Coronary artery (tissue), 2 donors: ENCODE results near the gene RPLP1.

Experiments
- DNase-seq: peaks from one replicate; pipeline ENCODE4 v3.0.0-alpha.2; 2017; ENCODE audit warnings: low spot score
- H3K27ac ChIP-seq, 2 donors: fragments of 200-600 bp; sonication (generic); one replicate each; pipeline ENCODE4 v1.5.1; 2016 to 2019
- H3K4me3 ChIP-seq: fragments of 200-600 bp; sonication (generic); 2 replicates; pipeline ENCODE4 v1.5.1; 2016; ENCODE audit warnings: mild to moderate bottlenecking, moderate library complexity
- CTCF ChIP-seq: fragments of 200-600 bp; sonication (generic); IDR thresholded peaks from one replicate; pipeline ENCODE4 v1.5.1; 2019; ENCODE audit warnings: antibody characterized with exemption

The RPLP1 gene

DNA sequence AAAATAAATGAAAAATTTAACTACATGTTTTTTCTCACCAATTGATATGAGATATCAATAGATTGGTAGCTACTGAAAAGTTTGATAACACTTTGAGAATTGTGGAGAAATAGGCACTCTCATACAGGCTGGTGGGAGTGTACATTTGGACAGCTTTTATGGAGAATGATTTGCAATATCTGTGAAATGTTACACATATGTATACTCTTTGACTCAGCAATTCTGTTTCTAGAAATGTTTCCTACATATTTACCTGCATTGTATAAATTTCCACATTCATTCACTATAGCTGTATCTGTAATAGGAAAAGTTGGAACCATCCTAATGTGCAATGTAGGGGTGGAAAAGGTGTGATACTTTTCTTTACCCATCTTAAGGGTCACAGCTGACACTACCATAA is 40.3 kb upstream of the RPLP1 start:
- TF ChIP-seq CTCF: no peak
- H3K4me3 ChIP-seq: peak overlapping the region; percentile 88
- DNase-seq: no peak
- no peak overlapping the region for H3K27ac ChIP-seq

GRCh38 chr15:69412701-69413100 is 39.9 kb upstream of the RPLP1 start:
- Histone ChIP-seq H3K27ac (no peak overlapping the region), H3K4me3 (peak overlapping the region; percentile 88)
- no peak for DNase-seq
- TF ChIP-seq CTCF: no peak

- peak; percentile 91 for DNase-seq
- no peak for TF ChIP-seq CTCF
- Histone ChIP-seq H3K27ac (peak within 1 kb of the TSS; percentile 92), H3K4me3 (peak within 1 kb of the TSS; percentile 88)
Measured at GRCh38 chr15:69413822-69414700, 38.6 kb upstream of the RPLP1 start, which contains the start of gene KIF23. TSS of gene KIF23 (plus strand) at chr15:69414349. CDS start at chr15:69414466, 117 bp downstream.

GRCh38 chr15:69414701-69415167 is 37.9 kb upstream of the RPLP1 start:
- no peak for DNase-seq
- no peak for TF ChIP-seq CTCF
- H3K27ac ChIP-seq: peak overlapping the region; percentile 92
- H3K4me3 ChIP-seq: peak overlapping the region; percentile 88

GRCh38 chr15:69415381-69415780 is 37.2 kb upstream of the RPLP1 start:
- no peak for DNase-seq
- H3K4me3 ChIP-seq: peak overlapping the region; percentile 88
- TF ChIP-seq CTCF: no peak
- H3K27ac ChIP-seq: peak overlapping the region in 1 of 2 donors; percentile 92

GRCh38 chr15:69417581-69417980 is 35.0 kb upstream of the RPLP1 start:
- DNase-seq: no peak
- peak overlapping the region in 1 of 2 donors; percentile 45 for H3K27ac ChIP-seq
- TF ChIP-seq CTCF: no peak
- no peak overlapping the region for H3K4me3 ChIP-seq

DNA sequence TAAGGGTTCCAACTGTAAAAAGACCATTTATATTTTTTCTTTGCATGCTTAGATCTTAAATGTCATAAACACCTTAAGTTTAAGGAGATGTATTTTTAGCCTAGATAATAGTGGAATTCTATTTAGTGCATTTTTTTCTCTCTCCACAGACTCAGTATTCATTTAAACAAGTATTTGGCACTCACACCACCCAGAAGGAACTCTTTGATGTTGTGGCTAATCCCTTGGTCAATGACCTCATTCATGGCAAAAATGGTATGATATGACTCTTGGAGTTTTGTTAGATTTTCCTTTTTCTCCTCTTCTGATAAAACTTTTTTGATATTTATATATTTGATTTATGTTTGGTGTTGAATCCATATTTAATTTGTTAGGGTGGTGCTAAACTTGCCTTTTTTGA is 31.1 kb upstream of the RPLP1 start:
- Histone ChIP-seq H3K4me3 (no peak overlapping the region), H3K27ac (no peak overlapping the region)
- no peak for DNase-seq
- TF ChIP-seq CTCF: no peak
